ENCODE results near the gene MEOX1.

The MEOX1 gene

GRCh38 chr17:43598357-43599045 is 63.2 kb downstream of the MEOX1 start:
- Histone ChIP-seq H2AFZ (ENCODE audit: low read depth) (no peak overlapping the region), H3K79me2 (ENCODE audit: insufficient read depth, low read depth) (no peaks in the 10 kb centered on the region), H3K4me2 (no peak overlapping the region), H4K20me1 (ENCODE audit: insufficient read depth) (no peaks in the 10 kb centered on the region), H3K36me3 (ENCODE audit: insufficient read depth) (no peaks in the 10 kb centered on the region), H3K27ac (no peak overlapping the region), H3K4me1 (ENCODE audit: low read depth, poor library complexity, severe bottlenecking) (no peaks in the 10 kb centered on the region), H3K27me3 (ENCODE audit: insufficient read depth, low read depth) (peaks cover 5% of the 10 kb centered on the region; the same call in 1 of the 2 replicates), H3K4me3 (IDR thresholded peaks at IDR 0.05; ENCODE audit: insufficient read depth, low read depth, low read length) (no peak overlapping the region), H3K9ac (no peak overlapping the region)
- TF ChIP-seq, protein P1, sequence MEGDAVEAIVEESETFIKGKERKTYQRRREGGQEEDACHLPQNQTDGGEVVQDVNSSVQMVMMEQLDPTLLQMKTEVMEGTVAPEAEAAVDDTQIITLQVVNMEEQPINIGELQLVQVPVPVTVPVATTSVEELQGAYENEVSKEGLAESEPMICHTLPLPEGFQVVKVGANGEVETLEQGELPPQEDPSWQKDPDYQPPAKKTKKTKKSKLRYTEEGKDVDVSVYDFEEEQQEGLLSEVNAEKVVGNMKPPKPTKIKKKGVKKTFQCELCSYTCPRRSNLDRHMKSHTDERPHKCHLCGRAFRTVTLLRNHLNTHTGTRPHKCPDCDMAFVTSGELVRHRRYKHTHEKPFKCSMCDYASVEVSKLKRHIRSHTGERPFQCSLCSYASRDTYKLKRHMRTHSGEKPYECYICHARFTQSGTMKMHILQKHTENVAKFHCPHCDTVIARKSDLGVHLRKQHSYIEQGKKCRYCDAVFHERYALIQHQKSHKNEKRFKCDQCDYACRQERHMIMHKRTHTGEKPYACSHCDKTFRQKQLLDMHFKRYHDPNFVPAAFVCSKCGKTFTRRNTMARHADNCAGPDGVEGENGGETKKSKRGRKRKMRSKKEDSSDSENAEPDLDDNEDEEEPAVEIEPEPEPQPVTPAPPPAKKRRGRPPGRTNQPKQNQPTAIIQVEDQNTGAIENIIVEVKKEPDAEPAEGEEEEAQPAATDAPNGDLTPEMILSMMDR (conservative IDR thresholded peaks at IDR 0.05; ENCODE audit: low read depth, low read length), result no peak

- H3K9ac ChIP-seq, result no peak overlapping the region
- no peaks in the 10 kb centered on the region for H3K79me2 ChIP-seq (ENCODE audit: insufficient read depth, low read depth)
- no peak overlapping the region for H3K4me2 ChIP-seq
- TF ChIP-seq, protein P1 (conservative IDR thresholded peaks at IDR 0.05; ENCODE audit: low read depth, low read length), result no peak
- no peaks in the 10 kb centered on the region for H4K20me1 ChIP-seq (ENCODE audit: insufficient read depth)
- H3K4me3 ChIP-seq (IDR thresholded peaks at IDR 0.05; ENCODE audit: insufficient read depth, low read depth, low read length), result no peak overlapping the region
- H3K27me3 ChIP-seq (ENCODE audit: insufficient read depth, low read depth), result peaks cover 5% of the 10 kb centered on the region; the same call in 1 of the 2 replicates
- no peak overlapping the region for H2AFZ ChIP-seq (ENCODE audit: low read depth)
- no peak overlapping the region for H3K27ac ChIP-seq
- H3K36me3 ChIP-seq (ENCODE audit: insufficient read depth), result no peaks in the 10 kb centered on the region
- H3K4me1 ChIP-seq (ENCODE audit: low read depth, poor library complexity, severe bottlenecking), result no peaks in the 10 kb centered on the region
These were observed 63.9 kb downstream of the MEOX1 start for GRCh38 chr17:43597624-43598356.

GRCh38 chr17:43595466-43595865 is 66.3 kb downstream of the MEOX1 start:
- Histone ChIP-seq H3K4me3 (IDR thresholded peaks at IDR 0.05; ENCODE audit: insufficient read depth, low read depth, low read length) (no peak overlapping the region), H3K9ac (no peak overlapping the region), H3K27me3 (ENCODE audit: insufficient read depth, low read depth) (peaks cover 5% of the 10 kb centered on the region; the same call in 1 of the 2 replicates), H2AFZ (ENCODE audit: low read depth) (no peak overlapping the region), H3K79me2 (ENCODE audit: insufficient read depth, low read depth) (no peaks in the 10 kb centered on the region), H3K4me1 (ENCODE audit: low read depth, poor library complexity, severe bottlenecking) (no peaks in the 10 kb centered on the region), H3K4me2 (no peak overlapping the region), H3K36me3 (ENCODE audit: insufficient read depth) (no peaks in the 10 kb centered on the region), H4K20me1 (ENCODE audit: insufficient read depth) (no peaks in the 10 kb centered on the region), H3K27ac (no peak overlapping the region)
- TF ChIP-seq, protein P1 (conservative IDR thresholded peaks at IDR 0.05; ENCODE audit: low read depth, low read length), result no peak

- no peak overlapping the region for H3K9ac ChIP-seq
- TF ChIP-seq, protein P1 (conservative IDR thresholded peaks at IDR 0.05; ENCODE audit: low read depth, low read length), result no peak
- no peak overlapping the region for H3K4me2 ChIP-seq
- no peaks in the 10 kb centered on the region for H3K36me3 ChIP-seq (ENCODE audit: insufficient read depth)
- H2AFZ ChIP-seq (ENCODE audit: low read depth), result no peak overlapping the region
- H3K27me3 ChIP-seq (ENCODE audit: insufficient read depth, low read depth), result peaks cover 5% of the 10 kb centered on the region; the same call in 1 of the 2 replicates
- H3K27ac ChIP-seq, result no peak overlapping the region
- no peaks in the 10 kb centered on the region for H4K20me1 ChIP-seq (ENCODE audit: insufficient read depth)
- no peaks in the 10 kb centered on the region for H3K4me1 ChIP-seq (ENCODE audit: low read depth, poor library complexity, severe bottlenecking)
- no peak overlapping the region for H3K4me3 ChIP-seq (IDR thresholded peaks at IDR 0.05; ENCODE audit: insufficient read depth, low read depth, low read length)
- no peaks in the 10 kb centered on the region for H3K79me2 ChIP-seq (ENCODE audit: insufficient read depth, low read depth)
These were observed 69.8 kb downstream of the MEOX1 start for GRCh38 chr17:43591779-43592562.
